ENCODE measurements around the gene MANEA. TPM values are rescaled to one million over a fixed set of nuclear protein-coding genes. Genes with fewer than 3 reads are reported as not detected.

Gene MANEA
- total RNA-seq, 1 experiment from 2014 or later: 8.3 TPM

- TF ChIP-seq CTCF (conservative IDR thresholded peaks at IDR 0.05): no peak
- H3K27ac ChIP-seq (ENCODE audit: insufficient read length, low read depth, low read length): no peak overlapping the region
- peak overlapping the region in 2 of 3 experiments; percentile 45 to 69; a peak in 2 of 7 replicates for H3K27ac Mint-ChIP-seq
Observed at GRCh38 chr6:95576218-95576997, 927 bp upstream of the MANEA start.

More at GRCh38 chr6:95576218-95576997, 927 bp upstream of the MANEA start:
- Histone ChIP-seq H3K23me2 (ENCODE audit: insufficient read length, low read depth, low read length, poor library complexity, severe bottlenecking) (peaks cover 7% of the 10 kb centered on the region), H3K9me3 (ENCODE audit: control insufficient read depth, low read depth, low read length) (no peaks in the 10 kb centered on the region), H3K18ac (ENCODE audit: insufficient read length, low read depth, low read length) (no peak overlapping the region), H3K79me1 (ENCODE audit: insufficient read depth, low read depth, low read length, poor library complexity, severe bottlenecking) (no peaks in the 10 kb centered on the region), H3K27me3 (ENCODE audit: insufficient read depth, low read length) (no peaks in the 10 kb centered on the region), H2BK20ac (ENCODE audit: low read depth, low read length, poor library complexity, severe bottlenecking) (no peak overlapping the region), H3K4me2 (ENCODE audit: insufficient read depth, insufficient read length, low read length) (peak overlapping the region; percentile 83), H2BK15ac (ENCODE audit: low read depth, low read length) (no peak overlapping the region), H3K4ac (ENCODE audit: low read depth, low read length) (no peak overlapping the region), H3K23ac (ENCODE audit: insufficient read length, low read depth, low read length) (no peak overlapping the region), H2BK120ac (ENCODE audit: low read depth, low read length, poor library complexity, severe bottlenecking) (no peak overlapping the region), H2BK5ac (ENCODE audit: insufficient read length, low read length) (no peak overlapping the region), H4K91ac (ENCODE audit: insufficient read length, low read depth, low read length) (no peak overlapping the region), H3K56ac (ENCODE audit: insufficient read length, low read depth, low read length) (no peak overlapping the region), H2BK12ac (ENCODE audit: insufficient read length, low read depth, low read length) (no peak overlapping the region), H4K5ac (ENCODE audit: insufficient read length, low read depth, low read length) (no peak overlapping the region), H3K9ac (ENCODE audit: extremely low read depth, insufficient read length, low read length) (peak overlapping the region; percentile 77), H2AFZ (ENCODE audit: low read length) (no peak overlapping the region), H4K8ac (replicated peaks; ENCODE audit: insufficient read length, low read depth, low read length) (no peak overlapping the region), H2AK5ac (ENCODE audit: insufficient read length, low read length) (no peak overlapping the region), H3K4me1 (ENCODE audit: insufficient read depth, low read length) (peaks cover 4% of the 10 kb centered on the region; the same call in 1 of the 2 replicates), H3T11ph (ENCODE audit: low read length) (no peak overlapping the region), H3K79me2 (ENCODE audit: insufficient read depth, low read length) (no peaks in the 10 kb centered on the region), H3K14ac (ENCODE audit: insufficient read depth, low read length) (no peak overlapping the region), H4K20me1 (ENCODE audit: control insufficient read depth, insufficient read depth, insufficient read length) (no peaks in the 10 kb centered on the region)
- H3K36me3 Mint-ChIP-seq (ENCODE audit: insufficient read depth in 1 of 3, low read depth in 3 of 3): peaks cover 0 to 10% (median 4%) of the 10 kb centered on the region in 3 experiments; a peak in 1 of 7 replicates
- peaks cover 36 to 39% of the 10 kb centered on the region in 2 experiments for H3K4me1 Mint-ChIP-seq
- no peak for DNase-seq
- no CpG with 5 or more reads among the region's 5 CpGs for WGBS (ENCODE audit: extremely low coverage, insufficient read length, low lambda C conversion rate)
- H3K4me3 Mint-ChIP-seq: peak overlapping the region; percentile 89 to 95
- no peaks in the 10 kb centered on the region; a peak in 1 of 5 replicates for H3K9me3 Mint-ChIP-seq
- H3K27me3 Mint-ChIP-seq (ENCODE audit: low read depth): no peaks in the 10 kb centered on the region
